GM23248 (cell line): ENCODE data around the gene PDPK1. TPM values are rescaled to one million over a fixed set of nuclear protein-coding genes. Genes with fewer than 3 reads are reported as not detected.
A peak's percentile ranks its signal among the peaks of the same experiment; 100 is the strongest.
"Not testable (repeated sequence)": the region's sequence is repeated elsewhere in the genome, so short reads cannot be mapped to it uniquely, and the experiment has no call there.

Experiments
- DNase-seq: peaks from one replicate; pipeline ENCODE4 v3.0.0-alpha.2; 2015
- H2AFZ ChIP-seq: fragments of 200-600 bp; sonication (generic); 2 replicates; pipeline ENCODE4 v1.6.1; 2016; ENCODE audit warnings: antibody characterized with exemption
- H3F3A ChIP-seq: fragments of 200-600 bp; sonication (generic); 2 replicates; pipeline ENCODE4 v1.6.1; 2016; ENCODE audit warnings: mild to moderate bottlenecking, antibody characterized with exemption, mixed run types; ENCODE audit not compliant: insufficient read depth
- H3K27ac ChIP-seq: fragments of 200-600 bp; sonication (generic); 2 replicates; pipeline ENCODE4 v1.5.1; 2016; ENCODE audit warnings: mild to moderate bottlenecking
- H3K27me3 ChIP-seq: fragments of 200-600 bp; sonication (generic); replicated peaks from 2 replicates; pipeline ENCODE4 v1.6.1; 2016; ENCODE audit warnings: mild to moderate bottlenecking; ENCODE audit not compliant: insufficient read depth
- H3K36me3 ChIP-seq: fragments of 200-600 bp; sonication (generic); 2 replicates; pipeline ENCODE4 v1.6.1; 2016; ENCODE audit warnings: low read depth, mild to moderate bottlenecking
- H3K4me1 ChIP-seq: fragments of 200-600 bp; sonication (generic); 2 replicates; pipeline ENCODE4 v1.6.1; 2016; ENCODE audit warnings: mild to moderate bottlenecking; ENCODE audit not compliant: insufficient read depth
- H3K4me2 ChIP-seq: fragments of 200-600 bp; sonication (generic); one replicate; pipeline ENCODE4 v1.6.1; 2016; ENCODE audit warnings: mild to moderate bottlenecking; ENCODE audit not compliant: unreplicated experiment
- H3K4me3 ChIP-seq: fragments of 200-600 bp; sonication (generic); 2 replicates; pipeline ENCODE4 v1.5.1; 2016; ENCODE audit warnings: mild to moderate bottlenecking
- H3K79me2 ChIP-seq: fragments of 200-600 bp; sonication (generic); 2 replicates; pipeline ENCODE4 v1.6.1; 2016; ENCODE audit warnings: mild to moderate bottlenecking; ENCODE audit not compliant: insufficient read depth
- H3K9ac ChIP-seq: fragments of 200-600 bp; sonication (generic); 2 replicates; pipeline ENCODE4 v1.6.1; 2016; ENCODE audit warnings: mild to moderate bottlenecking
- H3K9me2 ChIP-seq: fragments of 200-600 bp; sonication (generic); 2 replicates; pipeline ENCODE4 v1.6.1; 2016; ENCODE audit warnings: mixed run types, mild to moderate bottlenecking, moderate library complexity; ENCODE audit not compliant: insufficient read depth
- H3K9me3 ChIP-seq: fragments of 200-600 bp; sonication (generic); one replicate; pipeline ENCODE4 v1.6.1; 2017; ENCODE audit warnings: low read depth
- H4K20me1 ChIP-seq: fragments of 200-600 bp; sonication (generic); 2 replicates; pipeline ENCODE4 v1.6.0; 2016; ENCODE audit not compliant: insufficient read depth
- EZH2 ChIP-seq: fragments of 200-600 bp; sonication (generic); IDR thresholded peaks from 2 replicates; pipeline ENCODE4 v1.6.1; 2018; ENCODE audit warnings: antibody characterized with exemption, mild to moderate bottlenecking; ENCODE audit not compliant: insufficient read depth, poor library complexity, severe bottlenecking
- EZH2phosphoT487 ChIP-seq: fragments of 200-600 bp; sonication (generic); IDR thresholded peaks from 2 replicates; pipeline ENCODE4 v1.6.1; 2018; ENCODE audit warnings: antibody characterized with exemption, moderate library complexity, mild to moderate bottlenecking, low read depth; ENCODE audit not compliant: insufficient read depth
- WGBS, 2 experiments: methylation state at CpG; one replicate each; pipeline ENCODE4 v1.1.6; 2015 to 2017; ENCODE audit warnings: low lambda C conversion rate in 2 of 2, low coverage in 1 of 2; ENCODE audit errors: missing lambda C conversion rate in 2 of 2; 5-methylcytosine and 5-hydroxymethylcytosine counted together
- in situ Hi-C: fragments of 300-500 bp; cut with MboI; formaldehyde crosslinking; loops from 2 replicates; pipeline ENCODE4 v1.15.0; 2020
- polyA plus RNA-seq: library from polyadenylated mRNA; unstranded; fragments of >200 nt; fragmentation: Nextera tagmentation; extraction: Ambion mirVana; gene quantifications from 2 replicates; pipeline ENCODE4 v1.2.1, GENCODE V29; 2016
- total RNA-seq: library from RNA; depleted of rRNA; stranded (reverse); fragments of >200 nt; shearing (Covaris generic); gene quantifications from 2 replicates; pipeline ENCODE4 v1.2.3, GENCODE V29; 2014

PDPK1 gene
- total and polyA plus RNA-seq, 2 experiments from 2014 or later = 21.6 to 28.1 TPM

DNA sequence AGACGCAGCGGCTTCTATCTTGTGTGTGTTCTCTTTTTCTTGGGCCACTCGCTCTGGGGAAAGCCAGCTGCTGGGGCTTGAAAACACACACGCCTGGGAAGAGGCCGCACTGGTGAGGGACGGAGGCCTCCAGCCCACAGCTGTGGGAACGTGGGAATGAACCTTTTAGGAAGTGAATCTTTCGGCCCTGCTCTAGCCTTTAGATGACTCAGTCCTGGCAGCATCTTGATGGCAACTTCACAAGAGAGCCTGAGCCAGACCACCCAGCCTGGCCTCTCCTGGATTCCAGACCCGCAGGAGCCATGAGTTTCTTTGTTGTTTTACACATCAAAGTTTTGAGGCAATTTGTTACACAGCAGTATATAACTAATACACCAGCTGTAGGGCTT, 2.2 kb upstream of the PDPK1 start:
- Histone ChIP-seq H3K36me3 (no peaks in the 10 kb centered on the region), H3K4me1 (peaks cover 28% of the 10 kb centered on the region), H3K27ac (peak overlapping the region; percentile 82), H3K9me3 (no peaks in the 10 kb centered on the region), H3K79me2 (peaks cover 23% of the 10 kb centered on the region), H3F3A (peaks cover 26% of the 10 kb centered on the region), H3K9me2 (no peaks in the 10 kb centered on the region), H3K9ac (peak overlapping the region; percentile 66), H4K20me1 (no peaks in the 10 kb centered on the region; the same call in 1 of the 2 replicates), H2AFZ (peak overlapping the region; percentile 21; the same call in 1 of the 2 replicates), H3K27me3 (no peaks in the 10 kb centered on the region), H3K4me2 (peak overlapping the region; percentile 1), H3K4me3 (no peak overlapping the region)
- no peak for TF ChIP-seq EZH2phosphoT487
- no peak for TF ChIP-seq EZH2
- WGBS, 2 experiments = 7 to 14% methylated on average over 9 of the region's 9 CpGs
- DNase-seq = peak; percentile 90
- in situ Hi-C loops = no loop called here

DNA sequence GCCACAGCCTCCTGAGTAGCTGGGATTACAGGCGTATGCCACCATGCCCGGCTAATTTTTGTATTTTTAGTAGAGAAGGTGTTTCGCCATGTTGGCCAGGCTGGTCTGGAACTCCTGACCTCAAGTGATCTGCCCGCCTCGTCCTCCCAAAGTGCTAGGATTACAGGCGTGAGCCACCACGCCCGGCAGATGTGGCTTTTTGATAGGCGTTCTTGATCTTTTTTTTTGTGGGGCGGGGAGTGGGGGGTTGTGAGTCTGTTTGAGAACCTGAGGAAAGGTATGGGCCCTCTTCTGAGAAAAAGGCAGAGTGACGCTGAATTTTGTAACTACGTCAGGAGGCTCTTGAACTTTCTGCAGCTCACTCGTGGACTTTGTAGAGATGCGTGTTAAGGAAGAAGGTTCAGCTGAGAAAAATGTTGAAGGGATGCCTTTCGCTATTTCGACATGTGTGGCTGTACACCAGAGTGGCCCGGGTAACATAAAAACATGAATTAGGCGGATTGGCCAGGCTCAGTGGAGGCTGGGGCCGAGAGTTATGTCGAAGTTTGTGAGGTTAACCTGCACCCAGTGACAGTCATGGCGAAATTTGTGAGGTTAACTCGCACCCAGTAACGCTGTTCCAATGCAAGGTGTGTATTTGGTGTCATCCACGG, 1.5 kb downstream of the PDPK1 start:
- in situ Hi-C loops = not testable (repeated sequence)

DNA sequence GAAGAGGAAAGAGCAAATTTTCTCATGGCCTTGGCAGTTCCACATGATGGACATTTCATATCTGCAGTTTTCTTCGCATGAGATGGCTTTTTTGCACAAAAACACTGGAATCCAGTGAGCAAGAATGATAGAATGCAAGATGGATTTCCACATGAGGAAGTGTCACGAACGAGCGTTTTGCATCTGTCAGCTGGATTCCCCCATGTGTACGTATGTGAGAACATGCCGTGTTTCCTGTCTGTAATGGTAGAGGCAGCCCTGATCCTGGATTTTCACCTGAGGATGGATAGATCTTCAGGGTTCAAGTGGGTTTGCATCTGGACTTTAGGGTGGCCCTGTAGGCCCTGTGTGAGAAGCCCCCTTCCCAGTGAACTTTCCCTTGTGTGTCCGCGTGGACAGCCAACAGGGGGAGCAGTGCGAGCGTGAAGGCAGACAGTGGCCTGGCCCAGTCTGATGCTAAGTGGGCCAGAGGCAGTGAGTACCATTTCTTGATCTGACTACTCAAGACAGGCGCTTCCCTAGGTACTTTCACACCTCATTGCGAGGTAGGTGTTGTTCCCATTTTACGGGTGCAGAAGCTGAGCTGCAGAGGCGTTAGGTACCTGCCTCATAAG, 2.1 kb downstream of the PDPK1 start:
- H3K27me3 ChIP-seq, H3K36me3 ChIP-seq, in situ Hi-C loops, H4K20me1 ChIP-seq, H2AFZ ChIP-seq, H3K27ac ChIP-seq, H3K9me2 ChIP-seq, H3K9me3 ChIP-seq: not testable (repeated sequence)
- Histone ChIP-seq H3K4me1 (peaks cover 24% of the 10 kb centered on the region), H3K79me2 (peaks cover 58% of the 10 kb centered on the region), H3K4me3 (0 out of 2 replicates have a peak overlapping the region, but pooled peaks have one; percentile 80), H3F3A (peaks cover 16% of the 10 kb centered on the region), H3K9ac (0 out of 2 replicates have a peak overlapping the region, but pooled peaks have one; percentile 73), H3K4me2 (peak overlapping the region; percentile 76)
- 57 to 59% methylated on average over 14 of the region's 14 CpGs for WGBS, 2 experiments
- DNase-seq = peak; percentile 54

More for the DNA sequence above, 1.5 kb downstream of the PDPK1 start:
- not testable (repeated sequence) for DNase-seq, H4K20me1 ChIP-seq, H3K9me2 ChIP-seq, H3K36me3 ChIP-seq, H2AFZ ChIP-seq, H3K9me3 ChIP-seq, H3K27ac ChIP-seq, H3K27me3 ChIP-seq
- peak overlapping the region; percentile 76 for H3K4me2 ChIP-seq
- 71 to 72% methylated on average over 24 of the region's 24 CpGs for WGBS, 2 experiments
- peaks cover 52% of the 10 kb centered on the region for H3K79me2 ChIP-seq
- H3F3A ChIP-seq = peaks cover 22% of the 10 kb centered on the region
- peak overlapping the region; percentile 80 for H3K4me3 ChIP-seq
- H3K9ac ChIP-seq = peak overlapping the region; percentile 73
- peaks cover 24% of the 10 kb centered on the region for H3K4me1 ChIP-seq

DNA sequence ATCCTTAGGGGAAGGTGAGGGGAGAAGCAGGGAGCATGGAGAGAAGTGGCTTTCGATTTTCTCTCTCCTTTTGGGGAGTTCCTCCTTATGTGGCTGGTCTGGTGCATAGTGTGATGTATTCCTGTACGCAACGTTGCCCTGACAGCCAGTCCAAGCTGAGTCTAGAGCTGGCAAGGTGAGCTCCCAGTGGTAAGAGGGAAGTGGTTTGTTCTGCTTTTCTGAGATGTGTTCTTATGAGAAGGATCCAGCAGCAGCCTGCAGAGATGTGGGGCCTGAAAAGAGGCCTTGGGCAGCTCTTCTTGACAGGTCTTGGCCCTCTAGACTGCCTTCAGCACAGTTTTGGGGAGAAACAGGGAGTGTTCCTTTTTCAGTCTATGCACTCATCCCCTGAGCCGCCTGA, 3.1 kb downstream of the PDPK1 start:
- DNase-seq, H3K27ac ChIP-seq, H2AFZ ChIP-seq, H3K4me3 ChIP-seq, H3K9ac ChIP-seq, H3K9me3 ChIP-seq, H3K4me2 ChIP-seq, H3K9me2 ChIP-seq, H3K36me3 ChIP-seq, H3K27me3 ChIP-seq, in situ Hi-C loops, H4K20me1 ChIP-seq: not testable (repeated sequence)
- Histone ChIP-seq H3K4me1 (peaks cover 18% of the 10 kb centered on the region), H3K79me2 (peaks cover 68% of the 10 kb centered on the region), H3F3A (peaks cover 11% of the 10 kb centered on the region)
- WGBS, 2 experiments = 85 to 86% methylated on average over 4 of the region's 4 CpGs

DNA sequence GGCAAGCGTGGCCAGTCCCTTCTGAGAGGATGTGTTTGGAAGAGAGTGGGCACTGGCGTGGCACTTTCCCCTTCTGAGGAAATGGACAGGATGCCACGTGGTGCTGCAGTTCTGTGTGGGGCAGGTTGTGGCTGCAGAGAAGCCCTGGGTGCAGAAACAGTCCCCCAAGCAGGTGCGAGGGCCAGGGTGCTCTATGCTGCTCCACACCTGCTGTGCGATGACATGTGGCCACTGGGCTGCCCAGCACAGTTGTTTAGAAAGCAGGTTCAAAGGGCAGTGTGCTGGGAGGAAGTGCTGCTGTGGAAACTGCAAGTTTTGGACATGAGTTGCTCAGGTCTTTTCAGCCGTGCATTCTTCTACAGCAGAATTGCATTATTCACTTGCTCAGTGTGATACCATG, 3.6 kb downstream of the PDPK1 start:
- H3F3A ChIP-seq, H3K27me3 ChIP-seq, H3K9ac ChIP-seq, H3K9me2 ChIP-seq, H3K36me3 ChIP-seq, H4K20me1 ChIP-seq, H3K4me2 ChIP-seq, DNase-seq, H3K4me3 ChIP-seq, in situ Hi-C loops, H2AFZ ChIP-seq, H3K27ac ChIP-seq, H3K9me3 ChIP-seq: not testable (repeated sequence)
- Histone ChIP-seq H3K79me2 (peaks cover 73% of the 10 kb centered on the region), H3K4me1 (peaks cover 15% of the 10 kb centered on the region)
- 73 to 74% methylated on average over 6 of the region's 6 CpGs for WGBS, 2 experiments

DNA sequence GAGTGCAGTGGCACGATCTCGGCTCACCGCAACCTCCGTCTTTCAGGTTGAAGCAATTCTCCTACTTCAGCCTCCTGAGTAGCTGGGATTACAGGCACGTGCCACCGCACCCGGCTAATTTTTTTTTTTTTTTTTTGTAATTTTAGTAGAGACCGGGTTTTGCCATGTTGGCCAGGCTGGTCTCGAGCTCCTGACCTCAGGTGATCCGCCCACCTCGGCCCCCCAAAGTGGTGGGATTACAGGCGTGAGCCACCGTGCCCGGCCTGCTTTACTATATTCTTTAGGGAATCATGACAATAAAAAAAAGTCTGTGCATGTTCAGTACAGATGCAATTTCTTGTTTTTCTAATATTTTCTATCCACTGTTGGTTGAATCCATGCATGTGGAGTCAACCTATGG, 6.0 kb downstream of the PDPK1 start:
- H3K27ac ChIP-seq, H3K4me3 ChIP-seq, H3K27me3 ChIP-seq, H3F3A ChIP-seq, H3K9me2 ChIP-seq, H2AFZ ChIP-seq, DNase-seq, H4K20me1 ChIP-seq, H3K9ac ChIP-seq, H3K36me3 ChIP-seq, in situ Hi-C loops, H3K4me2 ChIP-seq, H3K9me3 ChIP-seq, H3K4me1 ChIP-seq: not testable (repeated sequence)
- peaks cover 71% of the 10 kb centered on the region for H3K79me2 ChIP-seq
- WGBS, 2 experiments = 92 to 94% methylated on average over 12 to 14 of the region's 14 CpGs

DNA sequence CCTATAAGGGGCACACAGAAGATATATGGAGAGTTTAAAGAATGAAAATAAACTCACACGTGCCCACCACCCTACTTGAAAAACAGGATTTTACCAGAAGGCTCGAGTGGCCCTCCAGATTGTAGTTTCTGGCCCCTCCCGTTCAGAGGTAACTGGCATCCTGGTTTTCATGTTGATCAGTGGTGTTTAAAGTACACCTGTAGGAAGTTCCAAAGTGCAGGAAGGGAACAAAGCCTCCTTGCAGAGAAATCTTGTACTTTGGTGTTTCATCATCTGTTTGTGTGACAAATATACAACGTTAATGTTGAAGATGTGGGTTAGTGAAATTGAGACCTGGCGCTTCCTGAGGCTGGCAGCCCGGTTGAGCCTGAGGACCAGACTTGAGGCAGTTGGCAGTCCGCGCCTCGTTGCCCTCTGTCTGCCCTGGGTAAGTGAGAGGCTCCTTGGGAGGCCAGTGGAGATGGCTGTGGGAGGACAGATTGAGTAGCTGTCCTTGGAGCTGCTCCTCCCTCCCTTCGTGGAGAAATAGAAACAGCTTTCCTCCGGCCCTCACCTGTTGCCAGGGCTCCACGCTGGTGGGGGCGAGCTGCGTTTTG, 12.6 kb downstream of the PDPK1 start:
- H4K20me1 ChIP-seq, H3K4me2 ChIP-seq, H2AFZ ChIP-seq, in situ Hi-C loops, H3K9ac ChIP-seq, H3K4me1 ChIP-seq, H3K4me3 ChIP-seq, H3K27me3 ChIP-seq, DNase-seq, H3K9me3 ChIP-seq, H3F3A ChIP-seq, H3K36me3 ChIP-seq, H3K27ac ChIP-seq, H3K9me2 ChIP-seq: not testable (repeated sequence)
- peaks cover 26% of the 10 kb centered on the region for H3K79me2 ChIP-seq
- 78% methylated on average over 1 of the region's 14 CpGs; no CpG with 5 or more reads in 1 of the 2 experiments for WGBS, 2 experiments
